Raji (cell line): Measurements from ENCODE around the gene IFT122.

ENCODE experiments used
- POLR2A ChIP-seq: IDR thresholded peaks from 2 replicates; pipeline ENCODE4 v1.6.1; 2011; ENCODE audit warnings: low read depth, low read length, control low read depth; ENCODE audit not compliant: insufficient read depth

Gene IFT122

GRCh38 chr3:129429080-129429451, 11.0 kb upstream of the IFT122 start:
- no peak for TF ChIP-seq POLR2A

- no peak for TF ChIP-seq POLR2A
These were observed 10.4 kb upstream of the IFT122 start for GRCh38 chr3:129429602-129430001.

GRCh38 chr3:129432036-129432435, 8.0 kb upstream of the IFT122 start:
- TF ChIP-seq POLR2A, result no peak

- no peak for TF ChIP-seq POLR2A
These were observed 7.4 kb upstream of the IFT122 start for GRCh38 chr3:129432671-129433070.

- TF ChIP-seq POLR2A, result no peak
These were observed 6.5 kb upstream of the IFT122 start for GRCh38 chr3:129433565-129433964.

- TF ChIP-seq POLR2A, result no peak
These were observed 5.9 kb upstream of the IFT122 start for GRCh38 chr3:129434140-129434539.

GRCh38 chr3:129435367-129435766, 4.7 kb upstream of the IFT122 start:
- no peak for TF ChIP-seq POLR2A

- no peak for TF ChIP-seq POLR2A
These were observed 703 bp upstream of the IFT122 start for GRCh38 chr3:129439226-129439816.

GRCh38 chr3:129440618-129441190, 680 bp downstream of the IFT122 start:
- TF ChIP-seq POLR2A, result no peak

GRCh38 chr3:129441215-129441614, 1.2 kb downstream of the IFT122 start:
- no peak for TF ChIP-seq POLR2A

GRCh38 chr3:129441782-129442181, 1.8 kb downstream of the IFT122 start:
- TF ChIP-seq POLR2A, result no peak

GRCh38 chr3:129442486-129442885, 2.5 kb downstream of the IFT122 start:
- TF ChIP-seq POLR2A, result no peak

GRCh38 chr3:129442947-129443346, 2.9 kb downstream of the IFT122 start:
- no peak for TF ChIP-seq POLR2A

- TF ChIP-seq POLR2A, result no peak
These were observed 5.4 kb downstream of the IFT122 start for GRCh38 chr3:129445471-129445870.

- no peak for TF ChIP-seq POLR2A
These were observed 6.9 kb downstream of the IFT122 start for GRCh38 chr3:129446926-129447325.

- TF ChIP-seq POLR2A, result no peak
These were observed 8.3 kb downstream of the IFT122 start for GRCh38 chr3:129448186-129448895.
